Gastrocnemius medialis (tissue), 4 donors: Measurements from ENCODE around the gene DMXL2. TPM values are rescaled to one million over a fixed set of nuclear protein-coding genes. Genes with fewer than 3 reads are reported as not detected.
"Not testable (repeated sequence)": the region's sequence is repeated elsewhere in the genome, so short reads cannot be mapped to it uniquely, and the experiment has no call there.

Experiments used
- ATAC-seq, 2 donors: fragments of 150-250 bp; one replicate each; pipeline ENCODE4 v1.9.1; 2016
- DNase-seq, 2 donors: peaks; one replicate each; pipeline ENCODE4 v3.0.0-alpha.2; 2019
- H3K27ac ChIP-seq, 4 donors: fragments of 200-600 bp; sonication (generic); 1 replicate in 1 of 4; 2 replicates in 3 of 4; pipeline ENCODE4 v1.5.1; 2016 to 2018; ENCODE audit warnings: mild to moderate bottlenecking in 2 of 4, moderate library complexity in 1 of 4
- H3K27me3 ChIP-seq, 3 donors: fragments of 200-600 bp; sonication (generic) in 2 of 3; 1 replicate in 1 of 3; 2 replicates in 2 of 3; pipeline versions ENCODE4 v1.5.1 to v1.6.0; 2016 to 2019; ENCODE audit warnings: mild to moderate bottlenecking in 1 of 3, moderate library complexity in 1 of 3
- H3K36me3 ChIP-seq, 2 donors: fragments of 200-600 bp; sonication (generic) in 1 of 2; one replicate each; pipeline ENCODE4 v1.5.1; 2017 to 2018
- H3K4me1 ChIP-seq, 2 donors: fragments of 200-600 bp; sonication (generic) in 1 of 2; one replicate each; pipeline ENCODE4 v1.5.1; 2016 to 2017; ENCODE audit warnings: mild to moderate bottlenecking in 2 of 2
- H3K4me3 ChIP-seq, 4 donors: fragments of 200-600 bp; sonication (generic) in 3 of 4; 1 replicate in 1 of 4; 2 replicates in 3 of 4; pipeline ENCODE4 v1.5.1; 2016 to 2019; ENCODE audit warnings: mild to moderate bottlenecking in 2 of 4
- H3K9me3 ChIP-seq, 3 donors: fragments of 200-600 bp; sonication (generic) in 2 of 3; 1 replicate in 1 of 3; 2 replicates in 2 of 3; pipeline ENCODE4 v1.5.1; 2016 to 2019
- POLR2A ChIP-seq, 2 donors: fragments of 450-650 bp; IDR thresholded peaks; one replicate each; pipeline ENCODE4 v1.6.1; 2017; ENCODE audit warnings: antibody characterized with exemption in 2 of 2, mild to moderate bottlenecking in 2 of 2, moderate library complexity in 2 of 2
- in situ Hi-C, 4 donors: fragments of 200-750 bp; cut with MboI; loops; one replicate each; pipeline versions ENCODE4 v1.15.0 to v1.8.0; 2017; ENCODE audit warnings: low sequenced_read_pairs in 4 of 4
- intact Hi-C: fragments of 100-400 bp; cut with DNase I; formaldehyde crosslinking; loops from one replicate; pipeline ENCODE4 v1.15.1; 2023; ENCODE audit warnings: low total_unique reads
- total RNA-seq, 4 donors: library from RNA; depleted of rRNA; stranded (reverse); fragments of >200 nt; gene quantifications; one replicate each; pipeline versions ENCODE4 v1.1.0 to v1.2.3, GENCODE V29; 2016
- TF ChIP-seq, protein P1 (sequence below), 5 experiments: fragments of 450-650 bp in 3 of 5; fragments of 200-600 bp in 2 of 5; sonication (generic) in 2 of 5; IDR thresholded peaks in 4 of 5; conservative IDR thresholded peaks in 1 of 5; 1 replicate in 4 of 5; 2 replicates in 1 of 5; pipeline ENCODE4 v1.5.1; 2016 to 2019; ENCODE audit warnings: antibody characterized with exemption in 5 of 5, mild to moderate bottlenecking in 3 of 5, moderate library complexity in 3 of 5

DMXL2 gene
- total RNA-seq, 4 donors from 2014 or later, result 2.5 to 4.1 (median 3.0) TPM

DNA sequence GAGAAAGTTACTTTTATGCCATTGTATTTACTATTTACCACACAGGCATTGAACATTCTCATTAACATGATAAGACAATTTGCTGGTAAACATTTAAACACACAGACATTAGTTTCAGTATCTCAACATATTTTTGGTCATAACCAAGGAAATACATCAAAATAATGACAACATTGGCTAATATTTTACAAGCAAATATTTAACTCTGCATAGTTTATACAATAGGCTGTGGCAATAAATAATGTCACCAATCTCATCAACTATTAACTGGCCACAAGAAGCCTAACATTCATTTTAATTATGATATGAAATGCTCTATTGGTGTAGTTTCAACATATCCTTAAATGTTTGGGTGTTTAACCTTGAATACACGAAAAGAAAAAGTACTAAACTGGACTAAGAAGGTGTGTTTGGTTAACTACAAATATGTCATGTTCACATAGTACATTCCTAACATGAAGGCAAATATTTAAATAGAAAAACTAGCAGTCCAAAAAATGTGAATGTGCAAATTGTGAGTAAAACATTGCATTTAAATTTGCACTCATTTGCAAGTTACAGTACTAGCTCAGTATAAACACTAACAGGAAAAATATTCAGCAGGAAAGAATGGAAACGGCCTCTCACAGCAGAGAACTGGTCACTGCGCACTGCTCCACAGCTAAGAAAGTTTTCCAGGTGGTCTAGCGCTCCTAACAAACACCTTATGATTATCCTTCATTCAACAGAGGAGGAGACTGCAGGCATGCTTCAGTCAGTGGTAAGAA lies 174.5 kb downstream of the DMXL2 start:
- DNase-seq (no peak), ATAC-seq (no peak)
- Histone ChIP-seq H3K4me3 (no peak overlapping the region), H3K27ac (no peak overlapping the region), H3K9me3 (no peaks in the 10 kb centered on the region), H3K4me1 (no peaks in the 10 kb centered on the region), H3K27me3 (no peaks in the 10 kb centered on the region), H3K36me3 (no peaks in the 10 kb centered on the region)
- in situ Hi-C loops (no loop called here), intact Hi-C loops (no loop called here)
- TF ChIP-seq POLR2A (IDR thresholded peaks at IDR 0.05), result no peak
- TF ChIP-seq, protein P1, sequence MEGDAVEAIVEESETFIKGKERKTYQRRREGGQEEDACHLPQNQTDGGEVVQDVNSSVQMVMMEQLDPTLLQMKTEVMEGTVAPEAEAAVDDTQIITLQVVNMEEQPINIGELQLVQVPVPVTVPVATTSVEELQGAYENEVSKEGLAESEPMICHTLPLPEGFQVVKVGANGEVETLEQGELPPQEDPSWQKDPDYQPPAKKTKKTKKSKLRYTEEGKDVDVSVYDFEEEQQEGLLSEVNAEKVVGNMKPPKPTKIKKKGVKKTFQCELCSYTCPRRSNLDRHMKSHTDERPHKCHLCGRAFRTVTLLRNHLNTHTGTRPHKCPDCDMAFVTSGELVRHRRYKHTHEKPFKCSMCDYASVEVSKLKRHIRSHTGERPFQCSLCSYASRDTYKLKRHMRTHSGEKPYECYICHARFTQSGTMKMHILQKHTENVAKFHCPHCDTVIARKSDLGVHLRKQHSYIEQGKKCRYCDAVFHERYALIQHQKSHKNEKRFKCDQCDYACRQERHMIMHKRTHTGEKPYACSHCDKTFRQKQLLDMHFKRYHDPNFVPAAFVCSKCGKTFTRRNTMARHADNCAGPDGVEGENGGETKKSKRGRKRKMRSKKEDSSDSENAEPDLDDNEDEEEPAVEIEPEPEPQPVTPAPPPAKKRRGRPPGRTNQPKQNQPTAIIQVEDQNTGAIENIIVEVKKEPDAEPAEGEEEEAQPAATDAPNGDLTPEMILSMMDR (IDR thresholded peaks at IDR 0.05 in 4 of 5, conservative IDR thresholded peaks at IDR 0.05 in 1 of 5), result no peak

DNA sequence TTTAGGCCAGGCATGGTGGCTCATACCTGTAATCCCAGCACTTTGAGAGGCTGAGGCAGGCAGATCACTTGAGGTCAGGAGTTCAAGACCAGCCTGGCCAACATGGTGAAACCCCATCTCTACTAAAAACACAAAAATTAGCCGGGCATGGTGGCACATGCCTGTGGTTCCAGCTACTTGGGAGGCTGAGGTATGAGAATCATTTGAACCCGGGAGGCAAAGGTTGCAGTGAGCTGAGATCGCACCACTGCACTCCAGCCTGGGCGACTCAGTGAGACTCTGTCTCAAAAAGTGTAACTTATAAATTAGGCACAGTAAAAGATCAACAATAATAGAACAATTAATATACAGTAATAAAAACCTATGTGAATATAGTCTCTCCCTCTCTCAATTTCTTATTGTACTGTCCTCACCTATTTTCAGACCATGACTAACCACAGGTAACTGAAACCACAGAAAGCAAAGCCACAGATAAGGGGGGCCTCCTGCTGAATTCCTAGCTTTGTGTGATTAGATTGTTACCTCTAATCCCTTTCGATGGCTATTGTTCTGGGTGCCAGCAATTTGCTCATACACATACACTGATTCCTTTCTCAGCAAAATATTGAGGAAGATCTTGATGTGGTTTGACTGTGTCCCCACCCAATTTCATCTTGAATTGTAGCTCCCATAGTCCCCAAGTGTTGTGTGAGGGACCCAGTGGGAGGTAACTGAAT lies 176.4 kb downstream of the DMXL2 start:
- DNase-seq, H3K36me3 ChIP-seq, H3K4me1 ChIP-seq, H3K27ac ChIP-seq, H3K27me3 ChIP-seq, in situ Hi-C loops, ATAC-seq, H3K4me3 ChIP-seq, H3K9me3 ChIP-seq, intact Hi-C loops: not testable (repeated sequence)

DNA sequence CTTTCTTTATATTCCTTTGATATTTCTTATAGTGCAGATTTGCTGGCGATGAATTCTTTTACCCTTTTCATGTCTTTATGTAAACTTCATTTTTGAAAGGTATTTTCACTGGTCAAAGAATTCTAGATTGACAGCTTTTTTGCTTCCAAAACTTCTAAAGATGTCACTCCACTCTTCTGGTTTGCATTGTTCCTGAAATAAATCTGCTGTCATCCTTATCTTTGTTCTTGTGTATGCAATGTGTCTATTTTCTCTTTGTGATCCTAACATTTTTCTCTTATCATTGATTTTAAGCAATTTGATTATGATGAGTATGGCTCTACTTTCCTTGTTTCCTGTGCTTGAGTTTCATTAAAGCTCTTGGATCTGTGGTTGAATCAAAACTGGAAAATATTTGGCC lies 177.8 kb downstream of the DMXL2 start:
- no peaks in the 10 kb centered on the region for H3K27me3 ChIP-seq
- H3K4me3 ChIP-seq, result no peak overlapping the region
- no peak for TF ChIP-seq POLR2A (IDR thresholded peaks at IDR 0.05)
- TF ChIP-seq, protein P1 (IDR thresholded peaks at IDR 0.05 in 4 of 5, conservative IDR thresholded peaks at IDR 0.05 in 1 of 5), result no peak
- ATAC-seq, result no peak
- H3K36me3 ChIP-seq, result no peaks in the 10 kb centered on the region
- H3K9me3 ChIP-seq, result no peaks in the 10 kb centered on the region
- no peaks in the 10 kb centered on the region for H3K4me1 ChIP-seq
- intact Hi-C loops, result loop anchor here (5.0 kb wide), 1 partner anchor 1908 kb away; no protein-coding TSS in a partner anchor
- no peak overlapping the region for H3K27ac ChIP-seq
- in situ Hi-C loops, result no loop called here
- no peak for DNase-seq

DNA sequence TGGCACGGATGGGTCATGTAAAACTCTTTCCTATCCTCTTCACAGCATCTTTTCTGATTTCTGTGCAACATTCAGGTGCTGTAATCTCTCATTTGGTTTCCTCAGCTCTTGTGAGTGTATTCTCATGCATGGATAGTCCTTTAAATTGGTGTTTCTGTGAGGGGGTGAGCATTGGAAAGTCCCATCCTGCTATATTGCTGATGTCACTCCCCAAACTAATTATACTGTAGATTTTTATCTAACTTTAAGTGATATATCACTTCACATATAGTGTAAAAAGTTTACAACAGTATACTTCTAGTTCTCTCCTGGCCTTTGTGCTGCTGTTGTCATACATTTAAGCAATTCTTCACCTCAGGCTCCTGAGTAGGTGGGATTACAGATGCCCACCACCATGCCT lies 178.5 kb downstream of the DMXL2 start:
- Histone ChIP-seq H3K4me1 (no peaks in the 10 kb centered on the region), H3K36me3 (no peaks in the 10 kb centered on the region), H3K27me3 (no peaks in the 10 kb centered on the region), H3K9me3 (no peaks in the 10 kb centered on the region), H3K4me3 (no peak overlapping the region), H3K27ac (no peak overlapping the region)
- DNase-seq (no peak), ATAC-seq (no peak)
- intact Hi-C loops, result loop anchor here (5.0 kb wide), 1 partner anchor 1907 kb away; no protein-coding TSS in a partner anchor
- TF ChIP-seq, protein P1 (IDR thresholded peaks at IDR 0.05 in 4 of 5, conservative IDR thresholded peaks at IDR 0.05 in 1 of 5), result no peak
- no peak for TF ChIP-seq POLR2A (IDR thresholded peaks at IDR 0.05)
- in situ Hi-C loops, result no loop called here

DNA sequence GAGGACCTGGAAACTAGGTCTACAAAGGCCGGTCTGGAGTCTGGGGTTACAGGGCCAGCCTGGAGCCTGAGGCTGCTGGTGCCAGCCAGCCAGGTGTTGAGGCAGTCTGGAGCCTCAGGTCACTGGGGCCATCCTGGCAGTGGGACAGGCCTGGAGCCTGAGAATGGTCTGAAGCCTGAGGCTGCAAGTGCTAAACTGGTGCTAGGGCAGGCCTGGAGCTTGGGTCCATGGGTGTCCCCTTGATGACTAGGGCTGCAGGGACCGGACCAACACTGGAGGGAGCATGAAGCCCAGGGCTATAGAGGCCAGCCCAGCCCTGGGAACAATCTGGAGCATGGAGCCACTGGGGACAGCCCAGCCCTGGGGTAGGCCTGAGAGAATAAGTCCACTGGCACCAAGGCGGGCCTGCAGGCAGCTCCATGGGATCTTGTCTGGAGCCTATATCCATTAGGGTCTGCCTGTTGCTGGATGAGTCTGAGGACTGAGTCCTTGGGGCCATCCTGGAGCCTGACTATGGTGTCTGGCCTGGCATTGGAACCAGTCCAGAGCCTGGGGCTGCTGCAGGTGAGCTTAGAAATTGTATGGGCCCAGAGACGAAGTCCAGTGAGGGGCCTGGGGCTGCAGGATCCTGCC lies 179.2 kb downstream of the DMXL2 start:
- ATAC-seq (no peak), DNase-seq (no peak)
- in situ Hi-C loops, result no loop called here
- H3K27me3 ChIP-seq, result no peaks in the 10 kb centered on the region
- H3K4me1 ChIP-seq, result no peaks in the 10 kb centered on the region
- intact Hi-C loops, result loop anchor here (2.0 to 5.0 kb wide), 2 partner anchors 19 to 1906 kb away; no protein-coding TSS in a partner anchor
- TF ChIP-seq POLR2A (IDR thresholded peaks at IDR 0.05), result no peak
- TF ChIP-seq, protein P1 (IDR thresholded peaks at IDR 0.05 in 4 of 5, conservative IDR thresholded peaks at IDR 0.05 in 1 of 5), result no peak
- no peak overlapping the region for H3K4me3 ChIP-seq
- H3K36me3 ChIP-seq, result no peaks in the 10 kb centered on the region
- no peaks in the 10 kb centered on the region for H3K9me3 ChIP-seq
- H3K27ac ChIP-seq, result no peak overlapping the region
